Activated gamma-delta T cell treated with anti-CD3 and anti-CD28 coated beads, Interleukin-2, amount 50 U/mL, for 16 hours (primary cell): ENCODE data around the gene CAP2.
"Not testable (repeated sequence)": the region's sequence is repeated elsewhere in the genome, so short reads cannot be mapped to it uniquely, and the experiment has no call there.

Experiments used
- DNase-seq: peaks from one replicate; pipeline ENCODE4 v3.0.0-alpha.2; 2020; ENCODE audit warnings: low read depth

CAP2 gene

GRCh38 chr6:17581282-17581681 is 187.9 kb downstream of the CAP2 start:
- DNase-seq, result not testable (repeated sequence)

- DNase-seq, result no peak
These were observed 190.4 kb downstream of the CAP2 start for GRCh38 chr6:17583811-17584210.

- DNase-seq, result no peak
These were observed 190.9 kb downstream of the CAP2 start for GRCh38 chr6:17584241-17584803.

GRCh38 chr6:17585766-17586490 is 192.5 kb downstream of the CAP2 start:
- no peak for DNase-seq

- DNase-seq, result not testable (repeated sequence)
These were observed 193.2 kb downstream of the CAP2 start for GRCh38 chr6:17586623-17587022.

- DNase-seq, result no peak
These were observed 194.6 kb downstream of the CAP2 start for GRCh38 chr6:17588011-17588410.

GRCh38 chr6:17589406-17590096 is 196.2 kb downstream of the CAP2 start:
- no peak for DNase-seq

GRCh38 chr6:17591287-17591686 is 197.9 kb downstream of the CAP2 start:
- no peak for DNase-seq

GRCh38 chr6:17593246-17593645 is 199.9 kb downstream of the CAP2 start:
- DNase-seq, result no peak

- DNase-seq, result no peak
These were observed 202.7 kb downstream of the CAP2 start for GRCh38 chr6:17596085-17596484.

- DNase-seq, result peak; percentile 93
These were observed 206.6 kb downstream of the CAP2 start, which contains the start of gene FAM8A1 for GRCh38 chr6:17599877-17600526. TSS of gene FAM8A1 (plus strand) at chr6:17600302. CDS start at chr6:17600410, 108 bp downstream.

GRCh38 chr6:17600527-17601385 is 207.4 kb downstream of the CAP2 start:
- DNase-seq, result peak; percentile 17

- DNase-seq, result no peak
These were observed 207.9 kb downstream of the CAP2 start for GRCh38 chr6:17601386-17601703.

GRCh38 chr6:17602888-17603287 is 209.5 kb downstream of the CAP2 start:
- DNase-seq, result no peak

GRCh38 chr6:17606606-17607005 is 213.2 kb downstream of the CAP2 start:
- DNase-seq, result no peak
